PFSK-1 (cell line): ENCODE measurements around the gene BPI.

Experiments used
- POLR2AphosphoS5 ChIP-seq: IDR thresholded peaks from 2 replicates; pipeline ENCODE4 v1.6.1; 2012; ENCODE audit warnings: low read depth, mild to moderate bottlenecking, control low read depth, low read length, moderate library complexity
- REST ChIP-seq, 2 experiments: IDR thresholded peaks; 2 replicates each; pipeline versions ENCODE4 v1.6.1 to v1.8.0; 2011 to 2012; ENCODE audit warnings: low read depth in 2 of 2, low read length in 2 of 2, control low read depth in 1 of 2, inconsistent platforms in 1 of 2, mild to moderate bottlenecking in 1 of 2, moderate library complexity in 1 of 2; ENCODE audit not compliant: insufficient read depth in 1 of 2
- SIN3A ChIP-seq: IDR thresholded peaks from 2 replicates; pipeline ENCODE4 v1.6.1; 2012; ENCODE audit warnings: mild to moderate bottlenecking, low read length, moderate library complexity, borderline replicate concordance; ENCODE audit not compliant: insufficient read depth
- TAF1 ChIP-seq: IDR thresholded peaks from 2 replicates; pipeline ENCODE4 v1.6.1; 2012; ENCODE audit warnings: low read length, control low read depth, borderline replicate concordance; ENCODE audit not compliant: insufficient read depth

GRCh38 chr20:38311491-38311890 lies 7.5 kb downstream of the BPI start:
- TF ChIP-seq REST (IDR thresholded peaks at IDR 0.05; ENCODE audit: insufficient read depth in 1 of 2, low read depth in 2 of 2, low read length in 2 of 2) (no peak), POLR2AphosphoS5 (no peak; the same call in 1 of the 2 replicates), TAF1 (no peak), SIN3A (no peak)
